Measurements from ENCODE around the gene SLC2A2. TPM values are rescaled to one million over a fixed set of nuclear protein-coding genes. Genes with fewer than 3 reads are reported as not detected.

Gene SLC2A2
- total and polyA plus RNA-seq, 2 donors (not counting 1 experiment from before 2014, with no cell fraction given): not detected

GRCh38 chr3:171028779-171029232, 2.3 kb upstream of the SLC2A2 start:
- H3K79me2 ChIP-seq (ENCODE audit: control insufficient read depth, insufficient read depth, low read length): no peaks in the 10 kb centered on the region
- H3K9me3 ChIP-seq (ENCODE audit: control insufficient read depth, insufficient read depth, low read depth, low read length): no peaks in the 10 kb centered on the region
- H3K36me3 ChIP-seq (ENCODE audit: control insufficient read depth, insufficient read depth, low read length): no peaks in the 10 kb centered on the region
- peak; percentile 81 to 97 for DNase-seq (ENCODE audit: low read depth in 2 of 2)
- H4K20me1 ChIP-seq (ENCODE audit: control insufficient read depth, extremely low read depth, insufficient read depth, low read length): no peaks in the 10 kb centered on the region
- H3K4me2 ChIP-seq (ENCODE audit: extremely low read depth, insufficient read depth, low read length): peak overlapping the region; percentile 89
- peak overlapping the region in 3 of 4 experiments; percentile 6 to 42 (median 35) for H3K4me3 ChIP-seq (replicated peaks in 1 of 4; ENCODE audit: control extremely low read depth in 1 of 4, insufficient read depth in 1 of 4, low read depth in 3 of 4, low read length in 4 of 4)
- peak overlapping the region; percentile 82 for H3K27ac ChIP-seq (ENCODE audit: insufficient read depth, low read length)
- peak overlapping the region; percentile 3 for H3K9ac ChIP-seq (ENCODE audit: insufficient read depth, low read length)
- H3K4me1 ChIP-seq (ENCODE audit: control insufficient read depth, extremely low read depth, insufficient read depth, low read length): peaks cover 11% of the 10 kb centered on the region
- H3K27me3 ChIP-seq (ENCODE audit: control insufficient read depth, insufficient read depth, low read length): no peaks in the 10 kb centered on the region
- H2AFZ ChIP-seq (ENCODE audit: low read length): peak overlapping the region; percentile 87
- TF ChIP-seq CTCF (conservative IDR thresholded peaks at IDR 0.05 in 1 of 2, IDR thresholded peaks at IDR 0.05 in 1 of 2; ENCODE audit: low read depth in 1 of 2, low read length in 2 of 2) (no peak), EZH2 (IDR thresholded peaks at IDR 0.05; ENCODE audit: low read length, missing control alignments) (no peak)

- peak; percentile 86 to 98 for DNase-seq (ENCODE audit: low read depth in 2 of 2)
- Histone ChIP-seq H3K27ac (ENCODE audit: insufficient read depth, low read length) (peak overlapping the region; percentile 82), H4K20me1 (ENCODE audit: control insufficient read depth, extremely low read depth, insufficient read depth, low read length) (no peaks in the 10 kb centered on the region), H3K4me2 (ENCODE audit: extremely low read depth, insufficient read depth, low read length) (peak overlapping the region; percentile 89), H3K4me1 (ENCODE audit: control insufficient read depth, extremely low read depth, insufficient read depth, low read length) (peaks cover 11% of the 10 kb centered on the region), H2AFZ (ENCODE audit: low read length) (peak overlapping the region; percentile 87), H3K36me3 (ENCODE audit: control insufficient read depth, insufficient read depth, low read length) (no peaks in the 10 kb centered on the region), H3K79me2 (ENCODE audit: control insufficient read depth, insufficient read depth, low read length) (no peaks in the 10 kb centered on the region), H3K9ac (ENCODE audit: insufficient read depth, low read length) (peak overlapping the region; percentile 16), H3K4me3 (replicated peaks in 1 of 4; ENCODE audit: control extremely low read depth in 1 of 4, insufficient read depth in 1 of 4, low read depth in 3 of 4, low read length in 4 of 4) (peak overlapping the region in 3 of 4 experiments; percentile 6 to 42 (median 35)), H3K27me3 (ENCODE audit: control insufficient read depth, insufficient read depth, low read length) (no peaks in the 10 kb centered on the region), H3K9me3 (ENCODE audit: control insufficient read depth, insufficient read depth, low read depth, low read length) (no peaks in the 10 kb centered on the region)
- no peak for TF ChIP-seq CTCF (conservative IDR thresholded peaks at IDR 0.05 in 1 of 2, IDR thresholded peaks at IDR 0.05 in 1 of 2; ENCODE audit: low read depth in 1 of 2, low read length in 2 of 2)
- no peak for TF ChIP-seq EZH2 (IDR thresholded peaks at IDR 0.05; ENCODE audit: low read length, missing control alignments)
These were observed 1.7 kb upstream of the SLC2A2 start for GRCh38 chr3:171028025-171028778.

GRCh38 chr3:171023566-171023965, 3.0 kb downstream of the SLC2A2 start:
- no peak overlapping the region for H3K9ac ChIP-seq (ENCODE audit: insufficient read depth, low read length)
- TF ChIP-seq EZH2 (IDR thresholded peaks at IDR 0.05; ENCODE audit: low read length, missing control alignments) (no peak), CTCF (conservative IDR thresholded peaks at IDR 0.05 in 1 of 2, IDR thresholded peaks at IDR 0.05 in 1 of 2; ENCODE audit: low read depth in 1 of 2, low read length in 2 of 2) (no peak)
- peaks cover 4% of the 10 kb centered on the region for H3K4me1 ChIP-seq (ENCODE audit: control insufficient read depth, extremely low read depth, insufficient read depth, low read length)
- H3K4me3 ChIP-seq (replicated peaks in 1 of 4; ENCODE audit: control extremely low read depth in 1 of 4, insufficient read depth in 1 of 4, low read depth in 3 of 4, low read length in 4 of 4): no peak overlapping the region
- no peaks in the 10 kb centered on the region for H3K27me3 ChIP-seq (ENCODE audit: control insufficient read depth, insufficient read depth, low read length)
- H3K9me3 ChIP-seq (ENCODE audit: control insufficient read depth, insufficient read depth, low read depth, low read length): no peaks in the 10 kb centered on the region
- no peak overlapping the region for H3K4me2 ChIP-seq (ENCODE audit: extremely low read depth, insufficient read depth, low read length)
- H3K36me3 ChIP-seq (ENCODE audit: control insufficient read depth, insufficient read depth, low read length): no peaks in the 10 kb centered on the region
- H4K20me1 ChIP-seq (ENCODE audit: control insufficient read depth, extremely low read depth, insufficient read depth, low read length): no peaks in the 10 kb centered on the region
- no peaks in the 10 kb centered on the region for H3K79me2 ChIP-seq (ENCODE audit: control insufficient read depth, insufficient read depth, low read length)
- no peak overlapping the region for H3K27ac ChIP-seq (ENCODE audit: insufficient read depth, low read length)
- no peak for DNase-seq (ENCODE audit: low read depth in 2 of 2)
- no peak overlapping the region for H2AFZ ChIP-seq (ENCODE audit: low read length)
